ENCODE results near the gene NNT.
A peak's percentile ranks its signal among the peaks of the same experiment; 100 is the strongest.
"Not testable (repeated sequence)": the region's sequence is repeated elsewhere in the genome, so short reads cannot be mapped to it uniquely, and the experiment has no call there.

Gene NNT

GRCh38 chr5:43602461-43603343, at the start of gene NNT:
Gene NNT, plus strand, starts transcription at chr5:43603180. Its CDS starts 6,016 bp downstream, at chr5:43609196.
- DNase-seq = peak; percentile 48 to 55

- DNase-seq = no peak
These were observed 49.6 kb upstream of the NNT start for GRCh38 chr5:43553381-43553780.

GRCh38 chr5:43554497-43554896, 48.5 kb upstream of the NNT start:
- DNase-seq = no peak

- DNase-seq = peak; percentile 45 to 49
These were observed 46.9 kb upstream of the NNT start for GRCh38 chr5:43555895-43556606.

- DNase-seq = not testable (repeated sequence)
These were observed 46.4 kb upstream of the NNT start for GRCh38 chr5:43556607-43556856.

GRCh38 chr5:43556857-43557542, 46.0 kb upstream of the NNT start, which contains the start of gene PAIP1:
Gene PAIP1, minus strand, starts transcription at chr5:43557077. Its CDS starts 231 bp downstream, at chr5:43556846.
- peak; percentile 74 to 84 for DNase-seq

GRCh38 chr5:43560128-43560527, 42.9 kb upstream of the NNT start:
- no peak for DNase-seq

- DNase-seq = no peak
These were observed 41.6 kb upstream of the NNT start for GRCh38 chr5:43561356-43561755.

GRCh38 chr5:43563321-43563720, 39.7 kb upstream of the NNT start:
- DNase-seq = no peak

GRCh38 chr5:43564289-43564850, 38.6 kb upstream of the NNT start:
- DNase-seq = no peak

- DNase-seq = no peak
These were observed 37.9 kb upstream of the NNT start for GRCh38 chr5:43565043-43565442.

GRCh38 chr5:43567967-43568366, 35.0 kb upstream of the NNT start:
- DNase-seq = no peak

- no peak for DNase-seq
These were observed 33.7 kb upstream of the NNT start for GRCh38 chr5:43569236-43569746.

- DNase-seq = no peak
These were observed 32.4 kb upstream of the NNT start for GRCh38 chr5:43570450-43571158.

GRCh38 chr5:43571237-43571636, 31.7 kb upstream of the NNT start:
- no peak for DNase-seq

- DNase-seq = no peak
These were observed 30.6 kb upstream of the NNT start for GRCh38 chr5:43572357-43572756.

- no peak for DNase-seq
These were observed 29.9 kb upstream of the NNT start for GRCh38 chr5:43573058-43573457.

- not testable (repeated sequence) for DNase-seq
These were observed 22.4 kb upstream of the NNT start for GRCh38 chr5:43580402-43581210.

GRCh38 chr5:43581398-43581797, 21.6 kb upstream of the NNT start:
- DNase-seq = no peak

- no peak for DNase-seq
These were observed 20.6 kb upstream of the NNT start for GRCh38 chr5:43582082-43583005.

Measured in inflammatory macrophage treated with lipopolysaccharide for 1 hour (primary cell).